Urinary bladder (tissue), 4 donors: Measurements from ENCODE around the gene COL26A1. TPM values are rescaled to one million over a fixed set of nuclear protein-coding genes. Genes with fewer than 3 reads are reported as not detected.
"Not testable (repeated sequence)": the region's sequence is repeated elsewhere in the genome, so short reads cannot be mapped to it uniquely, and the experiment has no call there.

ENCODE experiments used
- DNase-seq: peaks from one replicate; pipeline ENCODE4 v3.0.0-alpha.2; 2015; ENCODE audit errors: extremely low spot score
- H3K27ac ChIP-seq: one replicate; pipeline ENCODE4 v1.5.1; 2013; ENCODE audit warnings: low read depth, mild to moderate bottlenecking, moderate library complexity
- H3K36me3 ChIP-seq: one replicate; pipeline ENCODE4 v1.6.1; 2013; ENCODE audit warnings: mild to moderate bottlenecking, moderate library complexity; ENCODE audit not compliant: insufficient read depth
- H3K4me1 ChIP-seq: one replicate; pipeline ENCODE4 v1.6.1; 2013; ENCODE audit warnings: mild to moderate bottlenecking, moderate library complexity; ENCODE audit not compliant: insufficient read depth
- H3K4me3 ChIP-seq: one replicate; pipeline ENCODE4 v1.5.1; 2013; ENCODE audit warnings: low read depth, low read length
- WGBS: extraction: QIAGEN DNeasy Blood & Tissue Kit; methylation state at CpG from one replicate; pipeline ENCODE4 v1.1.7; 2013; 5-methylcytosine and 5-hydroxymethylcytosine counted together
- polyA plus RNA-seq: library from polyadenylated mRNA; stranded (reverse); fragments of 200-250 nt; gene quantifications from one replicate; pipeline ENCODE4 v1.2.3, GENCODE V29; 2013
- total RNA-seq: library from RNA; depleted of rRNA; stranded (reverse); fragments of >200 nt; gene quantifications from one replicate; pipeline ENCODE4 v1.2.3, GENCODE V29; 2014
- donor health status: healthy with polysubstance abuse.
- donor health status: healthy.

Gene COL26A1
- total and polyA plus RNA-seq, 2 donors, result 0.06 to 2.9 TPM

GRCh38 chr7:101491442-101491841, 128.8 kb downstream of the COL26A1 start:
- H3K27ac ChIP-seq, H3K36me3 ChIP-seq, DNase-seq, H3K4me3 ChIP-seq, H3K4me1 ChIP-seq: not testable (repeated sequence)
- WGBS, result 73% methylated on average over 4 of the region's 4 CpGs

- Histone ChIP-seq H3K4me3 (no peak overlapping the region), H3K4me1 (no peaks in the 10 kb centered on the region), H3K36me3 (no peaks in the 10 kb centered on the region), H3K27ac (no peak overlapping the region)
- WGBS, result 40% methylated on average over 15 of the region's 15 CpGs
- DNase-seq, result no peak
Observed at GRCh38 chr7:101494602-101495329, 132.1 kb downstream of the COL26A1 start.

- 78% methylated on average over 8 of the region's 8 CpGs for WGBS
- no peak for DNase-seq
- no peak overlapping the region for H3K4me3 ChIP-seq
- H3K36me3 ChIP-seq, result no peaks in the 10 kb centered on the region
- H3K4me1 ChIP-seq, result no peaks in the 10 kb centered on the region
- no peak overlapping the region for H3K27ac ChIP-seq
Observed at GRCh38 chr7:101496017-101496416, 133.3 kb downstream of the COL26A1 start.

GRCh38 chr7:101501351-101501750, 138.7 kb downstream of the COL26A1 start:
- DNase-seq, result no peak
- no peaks in the 10 kb centered on the region for H3K36me3 ChIP-seq
- no peak overlapping the region for H3K4me3 ChIP-seq
- H3K27ac ChIP-seq, result no peak overlapping the region
- WGBS, result 99% methylated on average over 2 of the region's 2 CpGs
- no peaks in the 10 kb centered on the region for H3K4me1 ChIP-seq

GRCh38 chr7:101502466-101503098, 139.9 kb downstream of the COL26A1 start:
- Histone ChIP-seq H3K36me3 (no peaks in the 10 kb centered on the region), H3K4me1 (no peaks in the 10 kb centered on the region), H3K27ac (no peak overlapping the region), H3K4me3 (no peak overlapping the region)
- no peak for DNase-seq
- WGBS, result 83% methylated on average over 9 of the region's 9 CpGs

GRCh38 chr7:101505510-101505909, 142.8 kb downstream of the COL26A1 start:
- DNase-seq, H3K4me3 ChIP-seq, H3K36me3 ChIP-seq, H3K4me1 ChIP-seq, H3K27ac ChIP-seq: not testable (repeated sequence)
- WGBS, result 86% methylated on average over 7 of the region's 7 CpGs

- Histone ChIP-seq H3K4me1 (no peaks in the 10 kb centered on the region), H3K36me3 (no peaks in the 10 kb centered on the region), H3K27ac (no peak overlapping the region), H3K4me3 (no peak overlapping the region)
- 53% methylated on average over 5 of the region's 5 CpGs for WGBS
- no peak for DNase-seq
Observed at GRCh38 chr7:101506531-101506930, 143.9 kb downstream of the COL26A1 start.

- H3K4me3 ChIP-seq, result no peak overlapping the region
- 44% methylated on average over 6 of the region's 6 CpGs for WGBS
- H3K27ac ChIP-seq, result no peak overlapping the region
- no peaks in the 10 kb centered on the region for H3K36me3 ChIP-seq
- H3K4me1 ChIP-seq, result no peaks in the 10 kb centered on the region
- no peak for DNase-seq
Observed at GRCh38 chr7:101507327-101507726, 144.7 kb downstream of the COL26A1 start.

GRCh38 chr7:101507791-101508252, 145.1 kb downstream of the COL26A1 start:
- Histone ChIP-seq H3K4me3 (no peak overlapping the region), H3K27ac (no peak overlapping the region), H3K36me3 (no peaks in the 10 kb centered on the region), H3K4me1 (no peaks in the 10 kb centered on the region)
- 30% methylated on average over 9 of the region's 9 CpGs for WGBS
- peak; percentile 65 for DNase-seq

GRCh38 chr7:101510297-101510696, 147.6 kb downstream of the COL26A1 start:
- H3K36me3 ChIP-seq, result no peaks in the 10 kb centered on the region
- no peak overlapping the region for H3K4me3 ChIP-seq
- no peak for DNase-seq
- no peak overlapping the region for H3K27ac ChIP-seq
- WGBS, result 89% methylated on average over 5 of the region's 5 CpGs
- no peaks in the 10 kb centered on the region for H3K4me1 ChIP-seq

- no peaks in the 10 kb centered on the region for H3K36me3 ChIP-seq
- no peak for DNase-seq
- H3K4me3 ChIP-seq, result no peak overlapping the region
- no peak overlapping the region for H3K27ac ChIP-seq
- no peaks in the 10 kb centered on the region for H3K4me1 ChIP-seq
- 84% methylated on average over 5 of the region's 5 CpGs for WGBS
Observed at GRCh38 chr7:101511965-101512364, 149.3 kb downstream of the COL26A1 start.

- Histone ChIP-seq H3K27ac (no peak overlapping the region), H3K4me3 (no peak overlapping the region), H3K4me1 (no peaks in the 10 kb centered on the region), H3K36me3 (no peaks in the 10 kb centered on the region)
- no peak for DNase-seq
- 71% methylated on average over 9 of the region's 9 CpGs for whole genome bisulfite sequencing
Observed at GRCh38 chr7:101516851-101517250, 154.2 kb downstream of the COL26A1 start.

GRCh38 chr7:101517304-101517703, 154.6 kb downstream of the COL26A1 start:
- DNase-seq, result no peak
- Histone ChIP-seq H3K4me1 (no peaks in the 10 kb centered on the region), H3K27ac (no peak overlapping the region), H3K36me3 (no peaks in the 10 kb centered on the region), H3K4me3 (no peak overlapping the region)
- 81% methylated on average over 10 of the region's 10 CpGs for WGBS

- 37% methylated on average over 9 of the region's 9 CpGs for WGBS
- peak; percentile 55 for DNase-seq
- Histone ChIP-seq H3K4me3 (no peak overlapping the region), H3K4me1 (no peaks in the 10 kb centered on the region), H3K27ac (no peak overlapping the region), H3K36me3 (no peaks in the 10 kb centered on the region)
Observed at GRCh38 chr7:101518336-101518735, 155.7 kb downstream of the COL26A1 start.
